GM21390 (cell line): Measurements from ENCODE around the gene SPACA6.
"Not testable (repeated sequence)": the region's sequence is repeated elsewhere in the genome, so short reads cannot be mapped to it uniquely, and the experiment has no call there.

Experiments
- ATAC-seq: cut with Tn5 transposase; IDR thresholded peaks from one replicate; pipeline ENCODE4 v1.9.1; 2021; ENCODE audit not compliant: unreplicated experiment

SPACA6 gene

GRCh38 chr19:51693260-51693659, at the start of gene SPACA6:
TSS of gene SPACA6 (plus strand) at chr19:51693330. CDS start at chr19:51693527, 197 bp downstream.
- no peak for ATAC-seq

- no peak for ATAC-seq
These were observed 48.4 kb upstream of the SPACA6 start for GRCh38 chr19:51644636-51645271.

GRCh38 chr19:51646730-51647129, 46.4 kb upstream of the SPACA6 start, which contains the start of gene SIGLEC14:
TSS of gene SIGLEC14 (minus strand) at chr19:51646825. CDS start at chr19:51646759, 66 bp downstream.
- not testable (repeated sequence) for ATAC-seq

GRCh38 chr19:51647318-51647717, 45.8 kb upstream of the SPACA6 start:
- ATAC-seq, result no peak

GRCh38 chr19:51651216-51651846, 41.8 kb upstream of the SPACA6 start:
- no peak for ATAC-seq

GRCh38 chr19:51652266-51652665, 40.9 kb upstream of the SPACA6 start:
- ATAC-seq, result no peak

- no peak for ATAC-seq
These were observed 40.0 kb upstream of the SPACA6 start for GRCh38 chr19:51653162-51653561.

GRCh38 chr19:51654783-51655182, 38.3 kb upstream of the SPACA6 start:
- no peak for ATAC-seq

GRCh38 chr19:51660975-51661600, 32.0 kb upstream of the SPACA6 start:
- no peak for ATAC-seq

- ATAC-seq, result no peak
These were observed 29.5 kb upstream of the SPACA6 start for GRCh38 chr19:51663650-51664049.

GRCh38 chr19:51664131-51664530, 29.0 kb upstream of the SPACA6 start:
- ATAC-seq, result no peak

GRCh38 chr19:51664997-51665396, 28.1 kb upstream of the SPACA6 start:
- ATAC-seq, result no peak

GRCh38 chr19:51668216-51668615, 24.9 kb upstream of the SPACA6 start:
- no peak for ATAC-seq

GRCh38 chr19:51675911-51676565, 17.1 kb upstream of the SPACA6 start:
- not testable (repeated sequence) for ATAC-seq

GRCh38 chr19:51676566-51677083, 16.5 kb upstream of the SPACA6 start:
- ATAC-seq, result no peak

GRCh38 chr19:51680474-51680873, 12.7 kb upstream of the SPACA6 start:
- no peak for ATAC-seq

- ATAC-seq, result no peak
These were observed 11.7 kb upstream of the SPACA6 start for GRCh38 chr19:51681286-51681941.

- no peak for ATAC-seq
These were observed 7.0 kb upstream of the SPACA6 start for GRCh38 chr19:51686171-51686570.

GRCh38 chr19:51687791-51688670, 5.1 kb upstream of the SPACA6 start:
- no peak for ATAC-seq
